GM19397 (cell line): Measurements from ENCODE around the gene IER5L.

Experiments used
- ATAC-seq: cut with Tn5 transposase; IDR thresholded peaks from one replicate; pipeline ENCODE4 v1.9.1; 2021; ENCODE audit warnings: mild to moderate bottlenecking, moderate library complexity; ENCODE audit not compliant: unreplicated experiment

The IER5L gene

GRCh38 chr9:129182625-129183494 is 4.8 kb upstream of the IER5L start:
- no peak for ATAC-seq

DNA sequence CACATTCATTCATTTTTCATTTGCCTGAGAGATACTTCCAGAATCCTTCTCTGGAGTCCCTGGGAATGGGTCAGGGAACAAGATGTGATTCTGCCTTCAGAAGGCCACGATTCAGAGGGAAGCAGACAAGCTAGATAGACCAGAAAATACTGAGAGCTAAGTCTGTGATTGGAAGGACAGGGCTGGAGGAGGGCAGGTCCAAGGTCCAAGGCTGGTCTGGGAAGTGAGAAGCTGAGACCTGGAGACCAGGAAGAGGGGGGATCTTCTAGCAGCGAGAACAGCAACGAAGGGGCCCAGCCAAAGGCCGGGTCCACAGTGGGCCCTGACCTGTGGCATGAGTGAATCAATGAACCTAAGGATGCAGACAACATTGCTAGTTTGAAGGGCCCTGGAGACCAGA is 4.1 kb upstream of the IER5L start:
- no peak for ATAC-seq

GRCh38 chr9:129181246-129181645 is 3.2 kb upstream of the IER5L start:
- ATAC-seq, result no peak

DNA sequence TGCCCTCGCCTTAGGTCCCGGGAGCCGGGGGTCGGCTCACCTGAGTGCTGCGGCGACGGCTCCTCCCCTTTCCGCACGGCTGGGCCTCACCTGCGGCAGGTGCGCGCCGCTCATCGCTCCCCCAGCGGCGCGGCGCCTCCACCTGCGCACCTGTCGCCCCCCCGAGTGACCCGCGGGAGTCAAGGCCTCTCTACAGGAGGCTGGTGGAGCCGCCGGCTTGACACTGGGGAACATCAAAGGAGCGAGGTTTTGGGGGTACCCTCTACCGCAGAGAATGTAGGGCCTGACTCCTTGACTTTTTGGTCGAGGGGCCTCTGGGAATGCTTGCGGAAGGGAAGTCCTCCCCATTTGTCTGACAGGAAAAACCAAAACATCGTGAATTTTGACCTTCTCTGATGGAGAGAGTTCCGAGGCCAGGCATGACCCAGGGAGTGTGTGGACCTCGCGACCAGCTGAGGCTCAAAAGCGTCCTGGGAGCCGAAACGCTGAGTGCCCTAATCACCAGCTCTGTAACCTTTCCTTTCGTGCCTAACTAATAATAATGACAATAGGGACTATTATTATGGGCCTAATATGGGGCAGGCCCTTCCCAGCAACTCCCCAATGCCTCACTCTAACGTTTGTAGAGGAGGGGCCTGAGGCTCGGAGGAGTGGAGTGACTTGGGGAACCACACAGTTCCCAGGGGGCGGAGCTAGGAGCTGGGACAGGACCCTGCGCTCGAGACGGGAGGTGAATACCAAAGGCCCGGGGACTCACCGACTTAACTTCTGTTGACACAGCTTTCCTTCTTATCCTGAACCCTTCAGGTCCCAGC is 714 bp upstream of the IER5L start:
- no peak for ATAC-seq

DNA sequence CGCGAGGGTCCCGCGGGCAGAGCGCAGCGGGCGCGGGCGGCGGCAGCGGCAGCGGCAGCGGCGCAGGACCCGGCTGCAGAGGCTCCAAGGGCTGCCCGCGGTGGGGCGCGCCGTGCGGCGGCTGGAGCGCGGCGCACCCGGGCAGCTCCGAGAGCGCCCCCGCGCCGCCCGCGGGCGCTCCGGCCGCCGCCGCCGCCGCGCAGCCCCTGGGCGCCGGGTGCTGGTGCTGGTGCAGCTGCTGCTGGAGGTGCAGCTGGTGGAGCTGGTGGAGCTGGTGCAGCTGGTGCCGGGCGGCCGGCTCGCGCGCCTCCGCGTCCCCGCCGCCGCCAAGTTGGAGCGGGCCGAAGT is 644 bp downstream of the IER5L start:
- peak; percentile 22 for ATAC-seq

DNA sequence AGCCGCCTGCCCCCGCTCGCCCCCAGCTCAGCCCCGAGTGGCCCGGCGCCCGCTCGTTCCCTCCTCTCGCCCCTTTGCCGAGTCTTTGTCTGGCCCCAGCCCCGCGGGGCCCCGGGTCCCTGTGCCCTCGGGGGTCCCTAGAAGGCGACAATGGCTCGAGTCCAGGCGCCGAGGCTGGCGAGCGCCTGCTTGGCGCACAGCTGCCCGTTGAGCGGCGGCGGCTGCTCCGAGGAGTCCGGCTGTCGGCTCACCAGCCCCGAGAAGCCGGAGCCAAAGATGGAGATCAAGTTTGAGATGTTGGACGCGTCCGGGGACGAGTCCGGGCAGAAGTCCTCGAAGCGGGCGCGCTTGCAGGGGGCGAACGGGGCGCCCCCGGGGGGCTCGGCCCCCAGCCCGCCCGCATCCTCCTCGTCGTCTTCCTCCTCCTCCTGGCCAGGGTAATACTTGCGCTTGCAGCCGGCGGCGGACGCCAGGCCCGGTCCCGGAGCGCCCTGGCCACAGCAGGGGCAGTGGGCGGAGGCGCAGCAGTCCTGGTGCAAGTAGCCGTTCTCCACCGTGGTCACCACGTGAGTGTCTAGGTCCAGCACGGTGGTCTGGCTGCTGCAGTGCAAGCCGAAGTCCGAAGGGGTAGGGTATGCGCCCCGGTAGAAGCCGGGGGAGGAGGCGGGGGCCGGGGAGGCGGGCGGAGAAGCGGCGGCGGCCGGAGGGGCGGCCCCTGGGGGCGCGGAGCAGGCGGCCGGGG is 1.2 kb downstream of the IER5L start:
- no peak for ATAC-seq

GRCh38 chr9:129175825-129176633 is 2.0 kb downstream of the IER5L start:
- no peak for ATAC-seq

DNA sequence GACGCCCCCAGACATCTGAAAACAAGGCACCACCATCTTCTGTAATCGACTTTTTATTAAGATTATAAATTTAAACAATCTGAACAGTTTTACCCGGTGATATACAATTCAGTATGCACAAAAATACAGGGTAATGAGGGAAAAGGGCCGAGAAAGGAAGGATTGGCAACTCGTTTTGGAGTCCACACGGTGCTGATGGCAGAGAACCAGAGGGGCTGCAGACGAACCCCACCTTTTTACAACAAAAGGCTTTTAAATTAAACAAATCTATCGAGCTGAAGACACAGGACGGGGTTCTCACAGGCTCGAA is 2.6 kb downstream of the IER5L start:
- no peak for ATAC-seq

- no peak for ATAC-seq
These were observed 3.1 kb downstream of the IER5L start for GRCh38 chr9:129174724-129175514.

- no peak for ATAC-seq
These were observed 3.8 kb downstream of the IER5L start for GRCh38 chr9:129174102-129174723.

DNA sequence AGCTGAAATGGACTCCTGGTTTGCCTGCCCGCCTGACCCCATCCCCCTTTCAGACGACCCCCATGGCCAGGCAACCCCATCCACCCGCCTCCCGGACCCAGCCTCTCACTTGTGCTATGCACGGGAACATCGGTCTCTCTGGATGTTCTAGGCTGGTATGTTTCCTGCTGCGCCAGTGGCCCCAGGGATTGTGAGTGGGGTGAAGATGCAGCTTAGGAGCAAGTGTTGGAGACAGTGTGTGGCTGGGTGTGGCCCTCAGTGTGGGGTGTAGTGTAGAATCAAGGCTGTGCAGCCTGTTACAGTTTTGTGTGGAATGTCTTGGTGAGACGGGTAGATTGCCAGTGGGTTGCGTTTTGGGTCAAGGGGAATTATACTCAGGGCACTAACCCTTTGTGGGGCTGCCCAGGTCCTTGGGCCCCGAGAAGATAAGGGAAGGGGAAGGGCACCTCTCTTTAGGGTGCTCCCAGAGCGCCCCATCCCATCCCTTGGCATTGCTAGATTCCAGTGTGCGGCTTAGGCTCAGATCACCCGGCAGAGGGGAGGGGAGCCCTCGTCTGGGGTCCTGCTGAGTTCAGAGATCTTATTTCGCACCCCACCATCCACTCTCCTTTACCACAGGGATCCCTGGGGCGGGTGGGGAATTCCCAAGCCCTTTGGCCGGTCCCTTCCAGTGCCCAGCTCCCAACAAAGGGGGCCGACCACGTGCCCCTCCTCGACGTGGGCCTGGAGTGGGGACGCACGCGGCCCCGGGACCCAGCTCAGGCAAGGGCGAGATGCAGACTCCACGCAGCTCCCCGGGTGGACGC is 4.6 kb downstream of the IER5L start:
- ATAC-seq, result no peak

GRCh38 chr9:129172816-129173215 is 5.2 kb downstream of the IER5L start:
- ATAC-seq, result no peak

DNA sequence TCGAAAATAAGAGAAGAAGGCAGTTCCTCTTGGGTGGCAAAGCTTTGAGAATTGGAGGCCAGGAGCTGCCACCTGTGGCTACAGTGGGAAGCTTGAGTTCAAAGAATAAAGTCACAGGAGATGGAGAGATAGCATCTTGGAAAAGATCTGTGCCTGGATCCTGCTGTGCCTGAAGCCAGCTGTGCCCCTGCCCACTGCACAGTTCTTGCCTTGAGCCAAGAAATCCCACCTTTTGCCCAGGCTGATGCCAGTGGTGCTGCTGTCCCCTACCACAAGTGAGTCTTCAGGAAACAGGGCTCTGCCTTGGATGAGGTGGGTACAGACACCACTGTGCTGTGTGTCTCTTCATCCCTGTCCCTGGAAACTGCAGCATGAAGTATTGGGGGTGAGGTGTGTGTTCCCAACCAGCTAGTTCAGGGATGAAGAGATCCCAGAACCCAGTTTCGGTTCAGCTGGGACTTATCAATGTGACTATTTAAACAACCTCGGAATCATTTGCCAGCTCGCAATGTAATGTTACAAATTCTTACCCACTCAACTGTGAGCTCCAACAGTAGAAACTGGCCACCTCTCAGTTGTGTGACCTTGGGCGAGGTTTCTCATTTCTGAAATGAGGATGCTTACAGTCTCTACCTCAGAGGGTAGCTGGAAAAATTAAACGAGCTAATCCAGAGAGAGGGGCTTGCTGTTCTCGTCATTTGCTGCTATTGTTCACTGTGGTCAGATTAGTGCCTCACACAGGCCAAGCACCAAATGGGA is 5.9 kb downstream of the IER5L start:
- no peak for ATAC-seq

DNA sequence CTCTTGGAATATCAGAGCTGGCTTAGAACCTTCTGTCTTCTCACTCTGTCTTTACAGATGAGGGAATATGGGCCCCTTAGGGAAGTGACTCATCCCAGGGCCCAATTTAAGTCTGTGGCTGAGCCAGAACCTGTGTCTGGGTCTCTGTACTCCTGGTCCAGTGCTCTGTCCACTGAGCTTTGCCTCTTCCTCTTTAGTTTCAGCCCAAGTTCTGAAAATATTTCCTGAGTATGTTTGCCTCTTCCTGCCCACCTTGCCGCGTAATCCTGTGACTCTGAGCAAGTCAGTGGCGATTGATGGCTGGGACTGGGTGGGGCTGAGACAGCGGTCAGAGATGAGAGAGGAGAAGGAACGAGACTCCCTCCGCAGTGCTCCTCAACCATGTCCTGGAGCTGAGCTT is 7.8 kb downstream of the IER5L start:
- ATAC-seq, result no peak

DNA sequence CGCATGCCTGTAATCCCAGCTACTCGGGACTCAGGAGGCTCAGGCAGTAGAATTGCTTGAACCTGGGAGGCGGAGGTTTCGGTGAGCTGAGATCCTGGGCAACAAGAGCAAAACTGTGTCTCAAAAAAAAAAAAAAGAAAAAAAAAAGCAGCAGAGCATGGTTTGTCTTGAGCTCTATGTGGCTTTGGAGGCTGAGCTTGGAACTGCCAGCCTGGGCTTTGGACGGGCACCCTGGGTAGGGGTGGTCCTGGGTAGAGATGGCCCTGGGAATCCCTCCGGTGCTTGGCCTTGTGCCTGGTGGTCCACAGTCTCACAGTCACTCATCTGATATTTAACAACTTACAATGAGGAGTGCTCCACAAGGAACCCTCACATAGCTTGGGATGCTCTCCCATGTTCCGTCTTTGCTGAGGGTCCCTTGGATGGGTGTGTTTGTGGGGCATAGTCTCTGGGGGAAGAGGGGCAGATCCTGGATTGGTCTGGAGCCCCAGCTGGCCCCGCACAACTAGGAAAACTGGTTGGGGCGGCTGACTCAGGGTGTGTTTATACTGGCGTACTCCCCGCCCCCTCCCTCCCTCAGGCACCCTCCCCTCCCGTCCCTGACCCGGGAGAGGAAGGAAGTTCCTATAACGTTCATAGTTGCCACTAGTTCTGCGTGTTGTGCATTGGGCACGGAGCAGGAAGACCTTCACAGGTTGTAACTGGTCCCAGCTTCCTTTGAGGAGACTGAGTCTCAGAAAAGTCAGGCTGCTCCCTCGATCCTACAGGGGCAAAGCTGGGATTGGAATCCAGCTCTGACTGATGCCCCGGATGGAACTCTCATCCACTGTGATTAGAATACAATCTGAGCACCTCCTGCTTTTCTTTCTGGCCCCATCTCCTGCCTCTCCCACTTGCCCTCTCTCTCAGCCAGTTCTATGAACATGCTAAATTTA is 11.2 kb downstream of the IER5L start:
- ATAC-seq, result no peak

GRCh38 chr9:129165198-129165597 is 12.9 kb downstream of the IER5L start:
- ATAC-seq, result no peak
